ENCODE data around the gene GPC5. TPM values are rescaled to one million over a fixed set of nuclear protein-coding genes. Genes with fewer than 3 reads are reported as not detected.
"Not testable (repeated sequence)": the region's sequence is repeated elsewhere in the genome, so short reads cannot be mapped to it uniquely, and the experiment has no call there.

GPC5 gene
- total RNA-seq, 1 donor from 2014 or later, result 10.2 TPM

- Mint-ChIP-seq H3K4me1 (ENCODE audit: low read depth, unreplicated experiment) (peaks cover 2% of the 10 kb centered on the region), H3K27ac (ENCODE audit: unreplicated experiment) (no peak overlapping the region), H3K36me3 (ENCODE audit: unreplicated experiment) (peaks cover 9% of the 10 kb centered on the region), H3K9me3 (ENCODE audit: unreplicated experiment) (no peaks in the 10 kb centered on the region), H3K27me3 (ENCODE audit: unreplicated experiment) (no peaks in the 10 kb centered on the region), H3K4me3 (ENCODE audit: unreplicated experiment) (no peak overlapping the region)
- no peak for TF ChIP-seq CTCF (IDR thresholded peaks at IDR 0.05; ENCODE audit: partially characterized antibody, unreplicated experiment)
- DNase-seq, result no peak
Measured at GRCh38 chr13:92734545-92734944, 1336.1 kb downstream of the GPC5 start.

- Mint-ChIP-seq H3K27ac (ENCODE audit: unreplicated experiment) (no peak overlapping the region), H3K36me3 (ENCODE audit: unreplicated experiment) (peaks cover 9% of the 10 kb centered on the region), H3K9me3 (ENCODE audit: unreplicated experiment) (peaks cover 1% of the 10 kb centered on the region), H3K4me3 (ENCODE audit: unreplicated experiment) (no peak overlapping the region), H3K27me3 (ENCODE audit: unreplicated experiment) (peaks cover 2% of the 10 kb centered on the region), H3K4me1 (ENCODE audit: low read depth, unreplicated experiment) (peaks cover 2% of the 10 kb centered on the region)
- no peak for DNase-seq
- TF ChIP-seq CTCF (IDR thresholded peaks at IDR 0.05; ENCODE audit: partially characterized antibody, unreplicated experiment), result no peak
Measured at GRCh38 chr13:92735909-92736308, 1337.5 kb downstream of the GPC5 start.

GRCh38 chr13:92739306-92739818, 1340.9 kb downstream of the GPC5 start:
- Mint-ChIP-seq H3K27me3 (ENCODE audit: unreplicated experiment) (peaks cover 2% of the 10 kb centered on the region), H3K4me3 (ENCODE audit: unreplicated experiment) (no peak overlapping the region), H3K4me1 (ENCODE audit: low read depth, unreplicated experiment) (peaks cover 2% of the 10 kb centered on the region), H3K9me3 (ENCODE audit: unreplicated experiment) (peaks cover 1% of the 10 kb centered on the region), H3K27ac (ENCODE audit: unreplicated experiment) (no peak overlapping the region), H3K36me3 (ENCODE audit: unreplicated experiment) (peaks cover 9% of the 10 kb centered on the region)
- DNase-seq, result no peak
- no peak for TF ChIP-seq CTCF (IDR thresholded peaks at IDR 0.05; ENCODE audit: partially characterized antibody, unreplicated experiment)

- no peak for TF ChIP-seq CTCF (IDR thresholded peaks at IDR 0.05; ENCODE audit: partially characterized antibody, unreplicated experiment)
- Mint-ChIP-seq H3K4me1 (ENCODE audit: low read depth, unreplicated experiment) (peaks cover 2% of the 10 kb centered on the region), H3K4me3 (ENCODE audit: unreplicated experiment) (no peak overlapping the region), H3K27me3 (ENCODE audit: unreplicated experiment) (peaks cover 2% of the 10 kb centered on the region), H3K36me3 (ENCODE audit: unreplicated experiment) (no peaks in the 10 kb centered on the region), H3K27ac (ENCODE audit: unreplicated experiment) (no peak overlapping the region), H3K9me3 (ENCODE audit: unreplicated experiment) (peaks cover 2% of the 10 kb centered on the region)
- DNase-seq, result no peak
Measured at GRCh38 chr13:92743992-92744391, 1345.6 kb downstream of the GPC5 start.

GRCh38 chr13:92745258-92745657, 1346.8 kb downstream of the GPC5 start:
- H3K4me3 Mint-ChIP-seq (ENCODE audit: unreplicated experiment), result no peak overlapping the region
- no peaks in the 10 kb centered on the region for H3K36me3 Mint-ChIP-seq (ENCODE audit: unreplicated experiment)
- peaks cover 1% of the 10 kb centered on the region for H3K9me3 Mint-ChIP-seq (ENCODE audit: unreplicated experiment)
- H3K27ac Mint-ChIP-seq (ENCODE audit: unreplicated experiment), result no peak overlapping the region
- H3K27me3 Mint-ChIP-seq (ENCODE audit: unreplicated experiment), result no peaks in the 10 kb centered on the region
- no peak for TF ChIP-seq CTCF (IDR thresholded peaks at IDR 0.05; ENCODE audit: partially characterized antibody, unreplicated experiment)
- no peak for DNase-seq
- H3K4me1 Mint-ChIP-seq (ENCODE audit: low read depth, unreplicated experiment), result no peaks in the 10 kb centered on the region

GRCh38 chr13:92752705-92753104, 1354.3 kb downstream of the GPC5 start:
- H3K4me3 Mint-ChIP-seq (ENCODE audit: unreplicated experiment); DNase-seq; H3K36me3 Mint-ChIP-seq (ENCODE audit: unreplicated experiment): not testable (repeated sequence)

More at GRCh38 chr13:92752705-92753104, 1354.3 kb downstream of the GPC5 start:
- H3K9me3 Mint-ChIP-seq (ENCODE audit: unreplicated experiment); H3K27ac Mint-ChIP-seq (ENCODE audit: unreplicated experiment); H3K27me3 Mint-ChIP-seq (ENCODE audit: unreplicated experiment); H3K4me1 Mint-ChIP-seq (ENCODE audit: low read depth, unreplicated experiment): not testable (repeated sequence)

Data from glutamatergic neuron (in vitro differentiated cells).